ENCODE data around the gene STIL.

Gene STIL

GRCh38 chr1:47232187-47232874, 81.6 kb downstream of the STIL start, which contains the start of gene TAL1:
TSS of gene TAL1 (minus strand) at chr1:47232225. CDS start at chr1:47225888, 6,337 bp downstream.
- no peak for DNase-seq

DNA sequence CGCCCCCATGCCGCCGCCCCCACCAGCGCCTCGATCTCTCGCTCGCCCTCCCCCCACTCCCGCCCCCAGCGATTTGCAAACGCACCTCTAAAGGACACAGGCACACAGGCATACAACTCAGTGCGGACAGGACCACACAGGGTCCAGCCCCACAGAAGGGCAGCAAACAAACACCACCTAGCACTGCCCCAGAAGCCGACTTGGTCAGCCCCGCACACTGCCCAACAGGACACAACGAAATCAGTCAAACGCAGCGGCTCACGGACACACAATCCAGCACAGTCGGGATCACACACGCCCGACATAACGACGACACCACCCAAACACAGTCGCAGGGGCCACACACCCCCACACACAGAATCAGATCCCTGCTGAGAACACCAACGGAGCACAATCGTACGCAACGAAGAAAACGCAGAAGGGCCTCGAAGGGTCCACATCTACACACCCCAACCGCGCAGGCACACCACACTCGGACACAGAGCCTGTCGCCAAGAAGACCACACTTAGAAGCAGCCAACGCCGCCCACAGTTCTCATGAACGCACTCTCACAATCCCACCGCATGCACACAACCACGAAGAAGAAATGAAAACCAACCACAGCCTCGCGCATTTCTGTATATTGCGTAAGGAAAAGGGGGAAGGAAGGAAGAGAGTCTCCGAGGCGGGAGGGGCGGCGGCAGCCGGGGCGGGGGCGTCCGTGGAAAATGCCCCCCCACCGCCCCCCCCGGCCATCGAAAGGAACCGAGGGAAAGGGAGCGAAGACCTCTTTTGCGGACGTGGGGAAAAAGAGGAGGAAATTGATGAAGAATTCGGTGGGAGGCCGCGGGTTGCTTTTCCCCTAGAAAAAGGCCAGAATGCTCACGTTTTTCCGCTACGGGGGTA, 82.4 kb downstream of the STIL start:
- DNase-seq: no peak

GRCh38 chr1:47230692-47231300, 83.2 kb downstream of the STIL start:
- no peak for DNase-seq

- no peak for DNase-seq
These were observed 83.9 kb downstream of the STIL start for GRCh38 chr1:47229886-47230691.

DNA sequence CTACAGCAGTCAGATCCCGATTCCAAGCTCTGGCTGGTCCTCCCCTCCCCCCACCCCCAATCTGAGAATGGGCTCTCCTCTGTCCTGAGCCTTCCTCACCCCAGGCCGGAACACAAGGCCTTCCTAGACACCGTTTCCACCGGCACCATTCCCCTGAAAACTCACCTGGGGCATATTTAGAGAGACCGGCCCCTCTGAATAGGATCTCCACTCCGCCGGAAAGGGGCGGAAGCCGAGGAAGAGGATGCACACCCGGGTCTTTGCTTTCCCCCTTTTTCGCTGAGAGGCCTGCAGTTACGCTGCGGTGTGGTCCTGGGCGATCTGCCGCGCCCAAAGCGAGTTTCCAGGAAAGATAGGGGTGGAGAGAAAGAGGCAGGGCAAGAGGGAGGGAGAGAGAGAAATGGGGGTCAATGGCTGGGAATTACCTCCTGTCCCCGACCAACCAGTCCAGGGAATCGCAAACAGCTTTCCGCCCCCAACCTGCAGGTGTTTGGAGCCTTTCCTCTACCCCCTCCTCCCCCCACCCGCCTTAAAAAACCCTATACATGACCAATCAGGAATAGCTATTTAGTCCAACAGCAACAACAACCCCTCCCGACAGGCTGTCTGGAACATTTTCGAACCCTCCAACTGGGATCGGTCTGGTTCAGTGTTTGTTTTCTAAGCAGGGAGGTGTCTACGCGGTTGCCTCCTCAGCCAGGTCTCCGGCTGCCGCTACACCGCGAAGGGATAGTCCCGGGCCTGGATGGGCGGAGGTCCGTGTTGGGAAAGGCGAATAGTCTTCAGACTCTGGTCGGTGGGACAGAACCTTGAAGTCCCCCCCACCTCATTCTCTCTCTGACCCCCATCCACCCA, 84.7 kb downstream of the STIL start:
- DNase-seq: no peak

DNA sequence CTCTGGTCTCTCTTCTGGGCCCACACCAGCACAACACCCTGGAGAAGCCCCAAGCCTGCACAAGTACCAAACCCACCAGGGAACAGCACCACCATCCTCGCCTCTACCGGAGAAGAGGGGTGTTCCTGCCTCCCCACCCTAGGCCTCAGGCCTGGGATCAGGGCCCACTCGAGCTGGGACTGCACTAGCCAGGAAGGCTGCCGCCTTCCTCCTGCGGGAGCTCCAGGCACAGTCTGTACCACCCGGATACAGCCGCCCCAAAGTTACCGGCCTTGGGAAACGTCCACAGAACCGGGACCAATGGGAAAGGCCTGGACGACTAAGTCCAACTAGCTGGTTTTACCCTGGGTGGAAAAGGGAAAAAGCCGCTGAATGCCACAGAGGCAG, 85.3 kb downstream of the STIL start:
- no peak for DNase-seq

- DNase-seq: no peak
These were observed 86.4 kb downstream of the STIL start for GRCh38 chr1:47227341-47228232.

DNA sequence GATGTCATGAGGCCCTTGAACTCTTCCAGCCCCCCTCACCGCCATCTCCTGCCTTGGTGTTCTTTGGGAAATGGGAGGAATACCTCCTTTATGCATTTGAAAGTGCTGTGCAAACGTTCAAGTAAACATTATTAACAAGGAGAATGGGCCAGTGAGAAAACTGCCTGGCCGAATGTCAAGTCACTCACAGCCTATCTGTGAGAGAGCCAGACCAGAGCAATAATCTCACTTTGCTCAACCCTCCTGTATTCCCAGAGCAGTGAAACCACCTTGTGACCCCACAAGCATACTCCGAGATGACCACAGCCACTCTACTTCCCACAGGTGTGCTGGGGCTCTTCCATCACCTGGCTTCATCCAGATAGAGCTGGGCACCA, 87.1 kb downstream of the STIL start:
- DNase-seq: no peak

DNA sequence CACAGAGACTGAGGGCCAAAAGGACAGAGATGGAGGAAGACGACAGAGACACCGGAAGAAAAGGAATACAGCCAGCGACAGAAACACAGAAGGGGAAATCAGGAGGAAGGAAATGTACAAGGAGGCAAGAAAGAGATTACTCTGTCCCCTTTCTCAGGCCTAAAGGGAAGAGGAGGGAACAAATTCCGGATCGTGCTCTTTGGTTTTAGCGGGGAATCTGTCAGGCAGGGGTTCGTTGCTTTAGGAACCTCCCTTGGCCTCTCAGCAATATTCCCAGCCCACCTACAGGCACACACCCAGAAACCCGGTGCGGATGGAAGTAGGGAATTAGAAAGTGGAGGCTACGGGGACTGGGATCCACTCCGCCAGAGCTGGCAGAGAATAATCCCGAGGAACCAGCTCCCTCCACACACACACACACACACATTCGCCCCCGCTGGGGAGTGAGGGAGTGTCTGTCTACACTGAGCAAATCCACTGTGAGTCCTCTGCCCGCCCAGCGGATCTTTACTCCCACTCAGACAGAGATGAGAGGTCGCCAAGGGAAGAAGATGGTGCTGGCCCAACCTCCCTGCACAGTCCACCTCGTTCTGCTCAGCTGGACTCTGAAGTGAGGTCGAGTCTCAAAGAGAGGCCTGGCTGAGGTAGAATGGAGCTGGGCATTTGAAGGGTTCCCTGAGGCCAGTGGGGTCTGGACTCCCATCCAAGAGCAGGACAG, 87.7 kb downstream of the STIL start:
- no peak for DNase-seq

- no peak for DNase-seq
These were observed 88.4 kb downstream of the STIL start for GRCh38 chr1:47225430-47226100.

- no peak for DNase-seq
These were observed 89.1 kb downstream of the STIL start for GRCh38 chr1:47224676-47225399.

GRCh38 chr1:47223921-47224675, 89.8 kb downstream of the STIL start:
- DNase-seq: no peak

DNA sequence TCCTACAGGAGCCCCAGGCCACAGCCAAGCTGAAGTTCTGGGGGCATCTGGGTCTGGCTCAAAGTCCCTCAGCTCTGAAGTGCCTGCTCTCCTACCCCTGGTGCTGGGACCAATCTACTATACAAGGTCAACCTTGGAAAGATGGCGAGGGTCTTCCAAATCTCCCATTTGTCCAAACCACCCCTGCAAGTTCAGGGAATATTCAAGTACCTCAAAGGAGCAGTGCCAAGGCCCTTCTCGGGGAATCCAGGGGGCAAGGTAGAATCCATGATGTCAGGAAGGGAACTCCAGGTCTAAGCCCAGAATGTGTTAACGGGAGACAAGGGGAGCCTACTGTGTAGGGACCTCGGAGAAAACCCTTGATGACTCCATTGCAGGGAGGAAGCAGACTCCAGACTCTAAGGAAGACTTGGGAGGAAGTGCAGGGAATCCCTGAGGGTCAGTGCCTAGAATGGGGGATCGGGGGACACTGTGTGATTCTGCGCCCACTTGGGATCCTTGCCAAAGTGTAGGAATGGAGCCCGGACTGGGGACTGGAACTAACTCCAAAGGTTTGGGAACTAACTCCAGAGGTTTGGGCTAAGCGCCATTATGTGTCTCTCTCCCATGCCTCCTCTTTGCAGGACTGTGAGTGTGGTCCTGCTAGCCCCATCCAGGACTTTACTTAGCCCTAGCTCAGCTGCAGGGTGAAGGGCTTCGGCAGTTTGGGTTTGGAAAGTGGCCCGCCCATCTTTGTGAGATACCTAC, 90.6 kb downstream of the STIL start:
- DNase-seq: no peak

DNA sequence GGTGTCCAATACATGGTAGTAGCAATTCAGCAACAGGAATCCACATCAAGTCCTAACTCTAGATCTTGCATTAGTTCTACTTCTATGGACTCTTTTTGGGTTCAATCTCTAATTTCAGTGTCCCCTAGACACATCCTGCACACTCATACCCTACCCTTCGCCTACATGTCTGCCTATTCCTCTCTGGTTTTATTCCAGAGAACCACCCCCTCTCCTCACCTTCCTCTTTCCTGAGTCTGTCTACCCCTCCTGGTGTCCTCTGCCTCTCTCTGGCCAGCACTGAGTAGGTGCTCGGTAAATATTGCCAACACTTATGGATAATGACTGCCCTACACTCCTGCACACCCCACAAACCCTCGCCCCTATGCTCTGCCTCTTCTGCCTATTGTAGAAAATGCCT, 91.5 kb downstream of the STIL start:
- no peak for DNase-seq

DNA sequence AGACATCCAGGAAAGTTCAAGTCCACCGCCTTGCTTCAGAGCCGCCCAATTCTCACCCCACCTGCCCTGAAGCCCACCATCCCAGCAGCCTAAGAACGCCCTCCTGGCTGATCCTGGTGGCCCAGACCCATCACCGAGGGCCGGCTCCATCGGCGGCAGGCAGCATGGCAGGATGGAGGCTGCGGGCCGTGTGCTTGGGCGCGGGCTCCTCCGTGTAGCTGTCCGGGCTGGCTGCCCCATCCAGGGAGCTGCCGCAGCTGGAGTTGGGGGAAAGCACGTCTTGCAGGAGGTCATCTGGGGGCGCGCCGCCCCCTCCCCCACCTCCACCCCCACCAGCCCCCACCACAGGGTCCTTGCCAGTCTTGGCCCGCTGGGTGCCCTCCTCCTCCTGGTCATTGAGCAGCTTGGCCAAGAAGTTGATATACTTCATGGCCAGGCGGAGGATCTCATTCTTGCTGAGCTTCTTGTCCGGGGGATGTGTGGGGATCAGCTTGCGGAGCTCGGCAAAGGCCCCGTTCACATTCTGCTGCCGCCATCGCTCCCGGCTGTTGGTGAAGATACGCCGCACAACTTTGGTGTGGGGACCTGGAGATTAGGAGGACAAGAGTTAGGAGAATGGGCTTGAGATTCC, 94.2 kb downstream of the STIL start:
- no peak for DNase-seq

DNA sequence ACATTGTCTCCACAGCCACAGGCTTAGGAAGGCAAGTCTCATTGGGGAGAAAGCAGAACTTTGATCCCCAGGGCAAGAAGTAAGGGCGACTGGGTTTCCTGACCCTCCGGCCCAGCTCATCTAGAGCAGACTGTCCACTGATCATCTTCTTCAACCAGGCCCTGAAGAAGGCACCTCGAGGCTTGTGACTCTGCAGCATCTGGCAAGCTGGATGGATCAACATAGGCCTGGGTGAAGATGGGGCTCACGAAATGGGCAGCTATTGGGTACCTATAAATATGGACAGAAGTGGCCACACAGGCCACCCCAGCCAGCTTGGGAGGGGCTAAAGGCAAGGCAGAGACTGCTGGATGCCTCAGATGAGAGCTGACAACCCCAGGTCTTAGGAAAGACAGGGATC, 94.9 kb downstream of the STIL start:
- no peak for DNase-seq
